Immature natural killer cell (primary cell): Measurements from ENCODE around the gene SGSH. TPM values are rescaled to one million over a fixed set of nuclear protein-coding genes. Genes with fewer than 3 reads are reported as not detected.

Experiments used
- DNase-seq, 3 donors: peaks; one replicate each; pipeline ENCODE4 v3.0.0; 2022; ENCODE audit warnings: mixed read lengths in 1 of 3
- H3K27ac Mint-ChIP-seq, 6 donors: one replicate each; pipeline ENCODE4 v1.8.0; 2020; ENCODE audit warnings: mixed read lengths in 6 of 6, mild to moderate bottlenecking in 5 of 6, inconsistent platforms in 4 of 6, moderate library complexity in 3 of 6
- H3K27me3 Mint-ChIP-seq, 3 donors: one replicate each; pipeline ENCODE4 v1.8.0; 2020 to 2021; ENCODE audit warnings: low read depth in 3 of 3, mild to moderate bottlenecking in 3 of 3, mixed read lengths in 3 of 3, moderate library complexity in 3 of 3, inconsistent platforms in 1 of 3
- H3K36me3 Mint-ChIP-seq, 3 donors: one replicate each; pipeline ENCODE4 v1.8.0; 2020; ENCODE audit warnings: mixed read lengths in 3 of 3, inconsistent platforms in 2 of 3, mild to moderate bottlenecking in 2 of 3
- H3K4me1 Mint-ChIP-seq, 2 donors: one replicate each; pipeline ENCODE4 v1.8.0; 2020; ENCODE audit warnings: inconsistent platforms in 2 of 2, mild to moderate bottlenecking in 2 of 2, mixed read lengths in 2 of 2, moderate library complexity in 1 of 2
- H3K4me3 Mint-ChIP-seq, 5 donors: one replicate each; pipeline ENCODE4 v1.8.0; 2020; ENCODE audit warnings: mild to moderate bottlenecking in 5 of 5, mixed read lengths in 5 of 5, inconsistent platforms in 3 of 5, moderate library complexity in 3 of 5
- H3K9me3 Mint-ChIP-seq, 6 donors: one replicate each; pipeline ENCODE4 v1.8.0; 2020; ENCODE audit warnings: mild to moderate bottlenecking in 6 of 6, mixed read lengths in 6 of 6, inconsistent platforms in 4 of 6, moderate library complexity in 3 of 6
- polyA plus RNA-seq, 3 donors: library from polyadenylated mRNA; unstranded; fragments of 300-500 nt; fragmentation: Illumina TruSeq; gene quantifications; one replicate each; pipeline ENCODE4 v1.2.3, GENCODE V29; 2021

SGSH gene
- polyA plus RNA-seq, 3 donors from 2014 or later, result 22.6 to 32.7 (median 26.8) TPM

GRCh38 chr17:80189611-80190010, 30.5 kb downstream of the SGSH start:
- no peaks in the 10 kb centered on the region for H3K4me1 Mint-ChIP-seq
- no peak overlapping the region for H3K4me3 Mint-ChIP-seq
- H3K27ac Mint-ChIP-seq, result no peak overlapping the region
- H3K36me3 Mint-ChIP-seq, result no peaks in the 10 kb centered on the region
- H3K27me3 Mint-ChIP-seq, result peaks cover 0 to 6% (median 6%) of the 10 kb centered on the region in 3 donors
- DNase-seq, result no peak
- no peaks in the 10 kb centered on the region for H3K9me3 Mint-ChIP-seq

DNA sequence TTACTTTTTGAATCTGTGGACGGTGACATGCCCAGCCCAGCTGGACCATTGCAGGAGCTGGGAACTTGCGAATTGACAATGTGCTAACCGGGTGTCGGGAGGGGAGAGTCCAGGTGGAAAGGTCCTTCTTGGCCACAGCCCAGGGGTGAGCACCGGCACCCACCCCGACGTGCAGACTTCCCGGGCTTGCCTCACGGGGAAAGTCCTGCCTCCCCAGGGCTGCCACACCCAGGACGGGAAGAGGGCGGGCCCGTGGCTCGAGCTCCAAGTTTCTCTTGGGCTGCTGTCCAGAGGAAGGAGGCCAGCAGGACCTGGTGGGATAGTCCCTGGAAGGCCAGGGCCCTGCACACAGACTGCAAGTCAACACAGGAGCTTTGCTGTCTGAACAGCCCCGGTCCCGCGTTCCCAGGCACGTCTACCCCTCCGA, 32.6 kb downstream of the SGSH start:
- Mint-ChIP-seq H3K36me3 (no peaks in the 10 kb centered on the region), H3K27me3 (peaks cover 0 to 5% (median 4%) of the 10 kb centered on the region in 3 donors), H3K4me1 (no peaks in the 10 kb centered on the region), H3K9me3 (no peaks in the 10 kb centered on the region), H3K4me3 (no peak overlapping the region), H3K27ac (peak overlapping the region in 1 of 6 donors; percentile 14)
- DNase-seq, result no peak

- no peak for DNase-seq
- H3K4me1 Mint-ChIP-seq, result no peaks in the 10 kb centered on the region
- H3K27me3 Mint-ChIP-seq, result peaks cover 0 to 5% (median 4%) of the 10 kb centered on the region in 3 donors
- H3K9me3 Mint-ChIP-seq, result no peaks in the 10 kb centered on the region
- H3K27ac Mint-ChIP-seq, result peak overlapping the region in 1 of 6 donors; percentile 14
- H3K36me3 Mint-ChIP-seq, result no peaks in the 10 kb centered on the region
- no peak overlapping the region for H3K4me3 Mint-ChIP-seq
Observed at GRCh38 chr17:80187090-80187489, 33.0 kb downstream of the SGSH start.

DNA sequence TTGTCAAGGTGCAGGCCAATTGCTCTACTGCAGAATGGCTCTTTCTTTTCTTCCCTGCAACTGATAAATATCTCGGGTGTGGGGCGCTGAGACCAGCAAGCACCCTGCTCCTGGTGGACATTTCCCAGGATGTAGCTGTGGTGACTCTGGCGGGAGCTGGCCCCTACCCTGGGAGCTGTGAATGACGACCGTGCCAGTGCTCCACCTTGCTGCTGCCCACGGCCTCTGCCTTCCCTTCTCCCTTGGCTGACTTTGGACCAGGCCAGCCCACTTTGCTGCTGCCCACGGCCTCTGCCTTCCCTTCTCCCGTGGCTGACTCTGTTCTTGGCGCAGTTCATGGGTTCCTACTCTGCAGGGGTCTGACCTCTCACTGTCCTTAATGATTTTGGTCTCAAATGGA, 34.2 kb downstream of the SGSH start:
- no peak for DNase-seq
- Mint-ChIP-seq H3K9me3 (no peaks in the 10 kb centered on the region), H3K27ac (peak overlapping the region in 1 of 6 donors; percentile 62), H3K27me3 (peaks cover 0 to 5% (median 4%) of the 10 kb centered on the region in 3 donors), H3K4me1 (no peaks in the 10 kb centered on the region), H3K4me3 (no peak overlapping the region), H3K36me3 (no peaks in the 10 kb centered on the region)

DNA sequence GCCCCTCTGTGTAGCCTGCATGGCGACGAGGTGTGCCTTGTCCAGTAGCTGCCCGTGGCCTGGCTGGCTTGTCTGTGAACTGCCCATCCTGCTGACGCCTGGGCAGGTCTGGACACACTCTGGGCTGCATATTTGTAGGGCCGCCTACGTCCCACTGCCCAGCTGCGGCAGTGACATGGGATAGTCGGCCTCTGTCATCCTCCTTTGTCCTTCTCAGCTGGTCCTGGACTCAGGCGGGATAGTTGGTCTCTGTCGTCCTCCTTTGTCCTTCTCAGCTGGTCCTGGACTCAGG, 35.8 kb downstream of the SGSH start:
- DNase-seq, result no peak
- Mint-ChIP-seq H3K27me3 (peaks cover 0 to 5% (median 2%) of the 10 kb centered on the region in 3 donors), H3K4me1 (no peaks in the 10 kb centered on the region), H3K9me3 (no peaks in the 10 kb centered on the region), H3K36me3 (no peaks in the 10 kb centered on the region), H3K27ac (no peak overlapping the region), H3K4me3 (no peak overlapping the region)

DNA sequence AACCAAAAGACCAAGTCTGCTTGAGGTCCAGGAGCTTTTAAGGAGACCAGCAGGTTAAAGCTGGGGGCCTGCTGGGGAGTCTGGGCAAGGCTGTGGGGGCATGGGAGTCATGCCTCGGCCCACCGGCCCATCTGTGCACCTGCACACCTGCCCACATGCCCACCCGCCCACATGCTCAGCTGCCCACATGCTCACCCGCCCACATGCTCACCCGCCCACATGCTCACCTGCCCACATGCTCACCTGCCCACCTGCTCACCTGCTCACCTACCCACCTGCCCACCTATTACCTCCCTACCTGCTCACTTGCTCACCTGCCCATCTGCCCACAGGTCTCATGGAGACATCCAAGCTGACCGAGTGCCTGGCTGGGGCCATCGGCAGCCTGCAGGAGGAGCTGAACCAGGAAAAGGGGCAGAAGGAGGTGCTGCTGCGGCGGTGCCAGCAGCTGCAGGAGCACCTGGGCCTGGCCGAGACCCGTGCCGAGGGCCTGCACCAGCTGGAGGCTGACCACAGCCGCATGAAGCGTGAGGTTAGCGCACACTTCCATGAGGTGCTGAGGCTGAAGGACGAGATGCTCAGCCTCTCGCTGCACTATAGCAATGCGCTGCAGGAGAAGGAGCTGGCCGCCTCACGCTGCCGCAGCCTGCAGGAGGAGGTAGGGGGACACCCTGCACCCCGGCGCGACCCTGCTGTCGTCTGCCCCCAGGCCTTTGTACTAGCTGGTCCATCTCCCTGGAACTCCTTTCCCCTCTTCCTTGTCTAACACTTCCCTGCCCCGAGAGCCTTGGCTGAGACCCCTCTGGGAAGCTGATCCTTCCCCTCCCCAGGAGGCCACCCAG, 36.3 kb downstream of the SGSH start:
- no peak overlapping the region for H3K27ac Mint-ChIP-seq
- no peak for DNase-seq
- H3K36me3 Mint-ChIP-seq, result no peaks in the 10 kb centered on the region
- no peaks in the 10 kb centered on the region for H3K4me1 Mint-ChIP-seq
- H3K9me3 Mint-ChIP-seq, result no peaks in the 10 kb centered on the region
- no peak overlapping the region for H3K4me3 Mint-ChIP-seq
- H3K27me3 Mint-ChIP-seq, result peaks cover 0 to 5% (median 2%) of the 10 kb centered on the region in 3 donors

DNA sequence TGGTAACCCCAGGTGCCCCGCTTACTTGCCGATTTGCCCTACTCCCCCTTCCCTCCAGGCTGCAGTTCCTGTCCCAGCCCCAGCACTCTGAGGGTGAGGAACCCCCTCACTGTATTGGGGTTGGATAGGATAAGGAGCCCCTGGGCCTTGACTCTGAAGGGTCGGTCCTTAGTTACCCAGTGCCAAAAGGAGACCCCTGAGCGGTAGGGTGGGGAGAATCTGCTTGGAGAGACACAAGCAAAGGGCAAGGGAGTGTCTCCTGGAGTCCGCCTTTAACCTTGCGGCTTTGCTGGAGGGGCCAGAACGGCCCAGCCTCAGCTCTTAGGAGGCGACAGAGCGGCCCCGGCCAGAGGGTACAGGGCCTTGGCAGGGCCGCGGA, 37.3 kb downstream of the SGSH start:
- H3K27me3 Mint-ChIP-seq, result peaks cover 0 to 5% (median 2%) of the 10 kb centered on the region in 3 donors
- H3K36me3 Mint-ChIP-seq, result no peaks in the 10 kb centered on the region
- H3K9me3 Mint-ChIP-seq, result no peaks in the 10 kb centered on the region
- no peaks in the 10 kb centered on the region for H3K4me1 Mint-ChIP-seq
- no peak for DNase-seq
- H3K27ac Mint-ChIP-seq, result no peak overlapping the region
- no peak overlapping the region for H3K4me3 Mint-ChIP-seq

- no peaks in the 10 kb centered on the region for H3K36me3 Mint-ChIP-seq
- no peaks in the 10 kb centered on the region for H3K4me1 Mint-ChIP-seq
- no peaks in the 10 kb centered on the region for H3K9me3 Mint-ChIP-seq
- H3K27me3 Mint-ChIP-seq, result peaks cover 0 to 5% (median 2%) of the 10 kb centered on the region in 3 donors
- DNase-seq, result no peak
- H3K27ac Mint-ChIP-seq, result no peak overlapping the region
- H3K4me3 Mint-ChIP-seq, result no peak overlapping the region
Observed at GRCh38 chr17:80182118-80182844, 37.9 kb downstream of the SGSH start.

- Mint-ChIP-seq H3K4me1 (no peaks in the 10 kb centered on the region), H3K36me3 (no peaks in the 10 kb centered on the region), H3K4me3 (no peak overlapping the region), H3K27me3 (peaks cover 0 to 5% (median 2%) of the 10 kb centered on the region in 3 donors), H3K9me3 (no peaks in the 10 kb centered on the region), H3K27ac (no peak overlapping the region)
- DNase-seq, result no peak
Observed at GRCh38 chr17:80181431-80181830, 38.7 kb downstream of the SGSH start.

DNA sequence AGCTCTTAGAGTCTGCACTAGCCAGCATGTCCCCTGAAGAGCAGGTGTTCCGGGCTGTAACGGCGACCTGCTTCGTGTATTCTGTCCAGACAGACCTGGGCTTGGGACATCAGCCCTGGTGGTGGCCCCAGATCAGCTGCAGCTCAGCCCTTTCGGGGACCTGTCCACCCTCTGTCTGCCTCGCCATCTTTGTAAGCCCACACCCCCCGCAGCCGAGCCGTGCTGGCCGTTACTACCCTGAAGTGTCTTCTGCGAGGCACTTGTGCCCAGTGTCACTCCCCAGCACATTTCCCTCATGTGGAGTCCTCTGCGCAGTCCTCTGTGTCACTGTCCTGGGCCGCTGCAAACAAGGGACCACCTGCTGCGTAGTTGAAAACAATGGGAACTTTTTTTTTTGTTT, 39.9 kb downstream of the SGSH start:
- Mint-ChIP-seq H3K4me1 (no peaks in the 10 kb centered on the region), H3K4me3 (no peak overlapping the region), H3K27ac (no peak overlapping the region), H3K27me3 (peaks cover 0 to 4% (median 2%) of the 10 kb centered on the region in 3 donors), H3K36me3 (no peaks in the 10 kb centered on the region), H3K9me3 (no peaks in the 10 kb centered on the region)
- no peak for DNase-seq

DNA sequence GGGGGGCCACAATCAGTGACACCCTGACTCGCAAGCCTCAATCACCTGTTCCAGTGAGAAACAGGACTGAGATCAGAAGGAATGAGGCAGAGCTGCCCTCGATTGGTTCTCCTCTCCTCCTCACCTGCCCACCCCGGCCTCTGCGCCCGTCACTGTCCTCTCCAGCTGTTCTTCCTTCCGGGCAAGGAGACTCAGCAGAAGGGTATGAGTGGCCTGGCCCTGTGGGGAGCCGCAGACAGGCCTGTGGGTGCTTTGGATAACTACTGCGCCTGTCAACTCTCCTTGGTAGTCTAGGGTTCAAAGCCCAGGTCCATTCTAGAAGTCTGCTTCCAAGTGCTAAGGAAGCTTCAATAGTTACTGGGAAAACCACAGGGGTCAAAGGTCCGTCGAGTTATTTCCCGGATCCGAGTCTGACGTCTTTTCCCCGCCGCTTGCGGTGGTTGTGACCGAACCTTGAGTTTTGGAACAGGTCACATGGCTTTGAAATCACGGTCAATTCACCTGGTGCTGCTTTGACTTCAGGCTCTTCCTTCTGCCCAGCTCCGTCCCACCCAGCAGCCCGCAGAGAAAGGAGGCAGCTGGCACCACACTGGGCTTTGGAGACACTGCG, 42.0 kb downstream of the SGSH start:
- H3K4me1 Mint-ChIP-seq, result no peaks in the 10 kb centered on the region
- DNase-seq, result no peak
- peaks cover 0 to 4% (median 1%) of the 10 kb centered on the region in 3 donors for H3K27me3 Mint-ChIP-seq
- no peaks in the 10 kb centered on the region for H3K9me3 Mint-ChIP-seq
- H3K4me3 Mint-ChIP-seq, result no peak overlapping the region
- H3K27ac Mint-ChIP-seq, result no peak overlapping the region
- H3K36me3 Mint-ChIP-seq, result no peaks in the 10 kb centered on the region

- Mint-ChIP-seq H3K4me3 (no peak overlapping the region), H3K9me3 (no peaks in the 10 kb centered on the region), H3K27me3 (peaks cover 0 to 4% (median 1%) of the 10 kb centered on the region in 3 donors), H3K36me3 (no peaks in the 10 kb centered on the region), H3K27ac (no peak overlapping the region), H3K4me1 (no peaks in the 10 kb centered on the region)
- DNase-seq, result no peak
Observed at GRCh38 chr17:80176757-80177156, 43.4 kb downstream of the SGSH start.

DNA sequence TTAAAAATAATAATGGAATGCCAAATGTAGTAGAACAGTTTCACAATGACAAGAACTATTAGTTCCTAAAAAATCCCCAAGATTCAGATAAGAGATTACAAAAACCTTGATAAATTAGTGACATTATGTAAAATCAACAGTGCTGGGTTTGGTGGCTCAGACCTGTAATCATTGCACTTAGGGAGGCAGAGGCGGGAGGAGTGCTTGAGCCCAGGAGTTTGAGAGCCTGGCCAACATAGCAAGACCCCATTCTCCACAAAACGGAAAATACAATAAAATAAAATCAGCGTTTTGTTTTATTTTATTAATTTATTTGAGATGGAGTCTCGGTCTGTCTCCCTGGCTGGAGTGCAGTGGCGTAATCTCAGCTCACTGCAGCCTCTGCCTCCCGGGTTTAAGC, 46.2 kb downstream of the SGSH start:
- Mint-ChIP-seq H3K4me1 (no peaks in the 10 kb centered on the region), H3K4me3 (no peak overlapping the region), H3K27ac (no peak overlapping the region), H3K36me3 (no peaks in the 10 kb centered on the region), H3K27me3 (peaks cover 0 to 2% (median 1%) of the 10 kb centered on the region in 3 donors), H3K9me3 (no peaks in the 10 kb centered on the region)
- DNase-seq, result no peak

DNA sequence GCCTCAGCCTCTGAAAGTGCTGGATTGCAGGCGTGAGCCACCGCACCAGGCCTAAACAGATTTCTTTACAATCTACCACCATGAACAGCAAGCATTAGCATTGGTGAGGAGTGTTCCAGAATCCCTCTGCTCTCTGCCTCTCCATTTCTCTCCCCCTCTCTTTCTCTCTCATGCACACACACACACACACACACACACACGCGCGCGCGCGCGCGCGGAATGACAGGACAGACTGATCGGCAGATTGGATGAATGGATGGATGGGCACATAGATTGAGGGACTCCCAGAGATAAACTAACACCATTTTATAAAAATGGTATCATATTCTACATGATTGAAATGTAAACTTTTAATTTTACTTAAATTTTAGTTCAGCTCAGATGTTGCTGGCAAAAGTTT, 47.0 kb downstream of the SGSH start:
- Mint-ChIP-seq H3K27me3 (peaks cover 0 to 2% (median 1%) of the 10 kb centered on the region in 3 donors), H3K36me3 (no peaks in the 10 kb centered on the region), H3K4me3 (no peak overlapping the region), H3K4me1 (no peaks in the 10 kb centered on the region), H3K27ac (no peak overlapping the region), H3K9me3 (no peaks in the 10 kb centered on the region)
- DNase-seq, result no peak
